H7 (cell line): ENCODE data around the gene EYS. TPM values are rescaled to one million over a fixed set of nuclear protein-coding genes. Genes with fewer than 3 reads are reported as not detected.

ENCODE experiments used
- DNase-seq: peaks from one replicate; pipeline ENCODE4 v3.0.0; 2012
- H3K27me3 ChIP-seq: 2 replicates; pipeline ENCODE4 v1.6.0; 2011; ENCODE audit warnings: mild to moderate bottlenecking, low read length; ENCODE audit not compliant: control insufficient read depth, insufficient read depth
- H3K36me3 ChIP-seq: replicated peaks from 2 replicates; pipeline ENCODE4 v1.5.1; 2011; ENCODE audit warnings: low read length; ENCODE audit not compliant: control insufficient read depth, insufficient read depth
- H3K4me3 ChIP-seq: 2 replicates; pipeline ENCODE4 v1.5.1; 2011; ENCODE audit warnings: low read depth, mild to moderate bottlenecking, control low read depth, low read length, moderate library complexity; ENCODE audit not compliant: insufficient read depth
- total RNA-seq: library from RNA; depleted of rRNA; stranded (reverse); fragments of >200 nt; shearing (Covaris generic); gene quantifications from 2 replicates; pipeline ENCODE4 v1.2.3, GENCODE V29; 2014

The EYS gene
- total RNA-seq, 1 experiment from 2014 or later, result 0.10 TPM

DNA sequence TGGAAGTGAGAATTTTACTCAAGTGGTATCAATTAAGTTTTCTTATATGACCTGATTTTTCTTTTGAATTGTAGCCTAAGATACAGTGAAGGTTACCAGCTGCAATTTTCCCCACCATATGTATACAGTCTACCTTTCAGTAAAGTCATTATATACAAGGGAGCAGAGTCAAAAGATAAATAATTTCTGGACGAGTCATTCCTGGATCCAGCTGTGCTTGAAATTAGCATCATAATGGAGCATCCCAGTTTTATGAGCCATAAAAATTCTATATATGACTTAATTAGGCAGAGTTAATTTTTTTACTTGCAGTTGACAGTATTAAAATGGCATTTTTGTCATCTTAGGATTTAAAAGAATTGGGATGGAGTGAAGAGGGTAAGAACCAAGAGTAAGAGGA, 1063.0 kb downstream of the EYS start:
- H3K4me3 ChIP-seq, result no peak overlapping the region
- DNase-seq, result no peak
- no peaks in the 10 kb centered on the region for H3K36me3 ChIP-seq
- no peaks in the 10 kb centered on the region for H3K27me3 ChIP-seq

DNA sequence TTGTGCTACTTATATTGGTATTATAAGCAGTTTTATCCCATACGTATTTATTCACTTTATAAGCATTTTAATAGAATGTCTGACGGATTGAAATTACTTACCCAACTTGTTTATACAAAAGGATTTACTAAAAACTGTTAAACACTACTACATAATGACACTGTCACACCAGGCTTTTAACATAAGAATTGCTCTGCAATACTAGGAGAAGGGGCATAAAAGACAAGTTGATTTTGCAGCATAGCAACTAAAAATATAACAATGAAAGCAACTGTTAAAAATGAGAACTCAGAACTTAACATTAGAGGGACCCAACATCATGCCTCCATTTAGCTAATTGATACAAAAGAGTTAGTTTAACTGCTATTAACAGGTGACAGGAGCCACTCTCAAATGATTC, 1076.1 kb downstream of the EYS start:
- no peak overlapping the region for H3K4me3 ChIP-seq
- H3K36me3 ChIP-seq, result no peaks in the 10 kb centered on the region
- H3K27me3 ChIP-seq, result no peaks in the 10 kb centered on the region
- DNase-seq, result no peak

DNA sequence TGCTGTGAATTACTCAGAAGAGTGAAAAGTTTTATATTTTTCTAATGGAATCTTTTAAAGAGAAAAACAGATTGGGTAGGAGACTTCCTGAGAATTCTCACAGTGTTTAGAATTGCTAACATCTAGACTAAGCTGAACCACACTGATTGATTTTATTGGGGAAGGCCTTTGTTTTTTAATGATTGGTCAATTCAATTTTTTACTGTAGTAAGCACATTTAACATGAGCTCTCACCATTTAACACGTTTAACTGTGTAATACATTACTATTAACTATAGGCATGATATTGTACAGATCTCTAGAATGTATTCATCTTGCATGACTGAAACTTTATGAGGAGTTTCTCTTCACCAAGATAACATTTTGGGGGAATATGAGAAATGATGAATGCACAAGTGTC, 1084.1 kb downstream of the EYS start:
- DNase-seq, result no peak
- Histone ChIP-seq H3K36me3 (no peaks in the 10 kb centered on the region), H3K4me3 (no peak overlapping the region), H3K27me3 (no peaks in the 10 kb centered on the region)

DNA sequence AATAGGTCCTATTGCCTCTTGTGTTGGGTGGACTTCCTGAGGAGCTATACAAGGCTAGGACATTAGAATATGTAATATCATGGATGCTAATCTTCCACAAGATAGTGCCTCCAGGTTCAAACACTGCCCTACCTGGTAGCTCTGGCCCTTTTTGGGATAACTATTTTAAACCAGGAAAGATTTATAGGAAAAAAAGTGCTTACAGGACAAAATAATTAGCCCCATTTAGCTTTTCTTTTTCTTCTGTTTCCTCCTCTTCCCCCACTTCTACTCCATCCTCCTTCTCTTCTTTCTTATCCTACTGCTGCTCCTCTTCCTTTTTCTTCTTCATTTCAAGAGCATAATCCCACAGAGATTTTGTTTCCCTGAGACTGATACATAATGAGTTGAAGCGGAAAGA, 1104.0 kb downstream of the EYS start:
- Histone ChIP-seq H3K36me3 (no peaks in the 10 kb centered on the region), H3K27me3 (no peaks in the 10 kb centered on the region), H3K4me3 (no peak overlapping the region)
- DNase-seq, result no peak

DNA sequence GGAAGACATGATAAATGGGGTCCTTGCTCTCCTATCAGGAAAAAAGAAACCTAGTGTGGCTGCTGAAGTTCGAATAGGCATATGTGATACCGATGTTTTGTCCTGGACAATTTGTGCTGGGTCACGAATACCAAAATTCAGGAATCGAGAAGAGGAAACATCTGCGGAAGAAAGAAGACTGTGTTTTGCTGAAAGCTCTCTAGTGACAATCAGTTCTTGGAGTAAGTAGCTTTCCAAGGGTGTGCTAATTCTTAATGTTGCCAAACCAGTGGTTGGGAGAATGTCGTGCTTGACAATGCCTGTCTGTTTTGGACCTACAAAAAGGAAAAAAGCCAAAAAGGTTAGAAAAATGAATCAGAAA, 1115.4 kb downstream of the EYS start:
- H3K4me3 ChIP-seq, result no peak overlapping the region
- no peaks in the 10 kb centered on the region for H3K36me3 ChIP-seq
- DNase-seq, result no peak
- no peaks in the 10 kb centered on the region for H3K27me3 ChIP-seq

DNA sequence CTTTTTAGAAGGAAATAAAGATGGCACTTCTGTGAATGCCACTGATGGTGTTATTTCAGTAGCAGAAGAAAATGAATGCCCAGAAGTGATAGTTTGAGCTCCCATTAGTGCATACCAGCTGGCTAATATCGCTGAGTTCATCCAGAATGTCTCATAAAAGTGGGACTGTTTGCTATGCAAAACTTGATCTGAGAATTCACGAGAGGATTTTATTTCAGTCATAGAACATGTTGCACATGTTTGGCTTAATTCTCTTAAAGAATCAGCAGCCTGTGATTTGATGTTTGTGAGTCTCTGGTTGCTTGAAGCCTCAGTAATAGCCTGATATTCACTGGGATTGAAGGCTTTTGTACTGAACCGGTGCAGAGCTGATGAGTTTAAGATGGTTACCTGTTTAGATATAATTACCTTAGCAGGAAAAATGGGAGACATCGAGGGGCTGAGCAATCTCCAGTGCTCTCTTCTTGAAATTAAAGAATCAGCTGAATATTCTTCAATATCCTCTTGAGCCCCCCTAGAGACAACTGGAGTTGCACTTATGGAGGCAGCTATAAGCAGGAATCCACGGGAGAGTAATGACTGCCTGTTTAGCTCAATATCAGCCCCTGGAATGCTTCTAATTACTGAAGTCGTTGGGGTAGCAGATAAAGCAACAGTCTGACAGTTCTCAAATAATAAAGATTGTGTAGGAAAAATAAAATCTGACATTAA, 1115.9 kb downstream of the EYS start:
- Histone ChIP-seq H3K36me3 (no peaks in the 10 kb centered on the region), H3K4me3 (no peak overlapping the region), H3K27me3 (no peaks in the 10 kb centered on the region)
- no peak for DNase-seq

DNA sequence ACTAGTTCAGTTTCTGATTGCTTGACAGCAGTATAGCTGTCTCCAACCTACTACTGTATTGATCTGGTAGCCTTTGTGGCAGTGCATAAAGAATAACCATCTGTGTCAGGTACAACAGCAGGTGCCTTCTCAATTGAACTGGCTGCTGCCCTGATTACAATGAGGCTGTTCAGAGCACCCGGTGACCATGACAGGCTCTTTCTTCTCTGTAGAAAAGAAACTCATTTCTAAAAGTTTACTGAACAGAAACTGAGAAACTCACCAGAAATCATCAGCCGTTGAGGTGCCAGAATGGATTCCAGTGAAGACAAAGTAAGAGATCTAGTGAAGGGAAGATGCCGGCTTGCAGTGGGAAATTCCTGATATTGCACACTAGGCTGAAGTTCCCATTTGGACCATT, 1117.1 kb downstream of the EYS start:
- Histone ChIP-seq H3K36me3 (no peaks in the 10 kb centered on the region), H3K27me3 (no peaks in the 10 kb centered on the region), H3K4me3 (no peak overlapping the region)
- no peak for DNase-seq

DNA sequence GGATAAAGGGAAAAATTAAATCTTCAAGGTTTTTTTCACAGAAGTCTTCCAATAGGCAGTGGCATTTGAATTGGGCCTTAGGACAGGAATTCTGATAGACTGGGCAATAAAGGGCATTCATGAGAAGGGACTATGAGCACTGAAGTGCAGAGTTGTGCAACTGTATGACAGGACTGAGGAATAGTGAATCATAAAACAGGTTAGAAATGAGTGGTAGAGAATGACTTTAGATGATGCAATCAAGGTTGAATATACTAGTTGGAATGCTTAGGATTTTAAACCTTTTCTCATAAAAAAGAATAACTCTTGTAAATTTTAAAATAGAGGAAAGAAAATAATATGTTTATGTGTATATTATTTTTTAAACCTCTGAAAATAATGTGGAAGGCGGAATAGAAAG, 1126.7 kb downstream of the EYS start:
- DNase-seq, result no peak
- H3K4me3 ChIP-seq, result no peak overlapping the region
- H3K27me3 ChIP-seq, result no peaks in the 10 kb centered on the region
- no peaks in the 10 kb centered on the region for H3K36me3 ChIP-seq

DNA sequence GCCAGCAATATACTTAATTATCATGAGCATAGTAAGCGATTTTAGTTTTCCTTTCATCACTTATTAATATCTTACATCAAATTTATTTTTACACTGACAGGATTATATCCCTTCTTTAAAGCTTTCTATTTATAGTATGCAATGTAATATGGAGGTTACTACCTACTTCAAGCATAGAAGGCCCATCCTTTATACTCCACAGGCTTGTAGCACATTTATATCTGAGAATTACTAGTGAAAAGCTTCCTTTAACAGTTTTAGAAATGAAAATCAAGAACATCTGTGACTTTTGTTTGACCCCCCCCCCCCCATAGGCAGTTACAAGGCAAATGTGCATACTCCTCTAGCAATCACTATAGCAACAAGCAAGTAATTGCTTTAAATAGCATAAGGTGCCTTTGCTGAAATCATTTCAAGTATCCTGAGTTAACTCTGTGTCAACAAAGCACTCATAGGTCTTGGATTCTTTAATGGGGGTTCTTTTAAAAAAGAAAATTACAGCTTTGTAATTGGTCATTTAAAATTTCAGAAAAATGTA, 1153.7 kb downstream of the EYS start:
- Histone ChIP-seq H3K4me3 (no peak overlapping the region), H3K27me3 (no peaks in the 10 kb centered on the region), H3K36me3 (no peaks in the 10 kb centered on the region)
- no peak for DNase-seq

DNA sequence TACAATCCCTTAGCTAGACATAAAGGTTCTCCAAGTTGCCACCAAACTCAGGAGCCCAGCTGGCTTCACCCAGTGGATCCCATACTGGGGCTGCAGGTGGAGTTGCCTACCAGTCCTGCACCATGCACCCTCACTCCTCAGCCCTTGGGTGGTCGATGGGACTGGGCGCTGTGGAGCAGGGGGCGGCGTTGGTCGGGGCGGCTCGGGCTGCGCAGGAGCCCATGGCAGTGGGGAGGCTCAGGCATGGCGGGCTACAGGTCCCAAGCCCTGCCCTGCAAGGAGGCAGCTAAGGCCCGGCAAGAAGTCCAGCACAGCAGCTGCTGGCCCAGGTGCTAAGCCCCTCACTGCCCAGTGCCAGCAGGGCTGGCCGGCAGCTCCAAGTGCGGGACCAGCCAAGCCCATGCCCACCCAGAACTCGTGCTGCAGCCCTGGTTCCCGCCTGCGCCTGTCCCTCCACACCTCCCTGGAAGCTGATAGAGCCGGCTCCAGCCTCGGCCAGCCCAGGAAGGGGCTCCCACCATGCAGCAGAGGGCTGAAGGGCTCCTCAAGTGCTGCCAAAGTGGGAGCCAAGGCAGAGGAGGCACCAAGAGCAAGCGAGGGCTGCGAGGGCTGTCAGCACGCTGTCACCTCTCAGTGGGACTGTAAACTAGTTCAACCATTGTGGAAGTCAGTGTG, 1159.3 kb downstream of the EYS start:
- no peak for DNase-seq
- Histone ChIP-seq H3K27me3 (no peaks in the 10 kb centered on the region), H3K4me3 (no peak overlapping the region), H3K36me3 (no peaks in the 10 kb centered on the region)

DNA sequence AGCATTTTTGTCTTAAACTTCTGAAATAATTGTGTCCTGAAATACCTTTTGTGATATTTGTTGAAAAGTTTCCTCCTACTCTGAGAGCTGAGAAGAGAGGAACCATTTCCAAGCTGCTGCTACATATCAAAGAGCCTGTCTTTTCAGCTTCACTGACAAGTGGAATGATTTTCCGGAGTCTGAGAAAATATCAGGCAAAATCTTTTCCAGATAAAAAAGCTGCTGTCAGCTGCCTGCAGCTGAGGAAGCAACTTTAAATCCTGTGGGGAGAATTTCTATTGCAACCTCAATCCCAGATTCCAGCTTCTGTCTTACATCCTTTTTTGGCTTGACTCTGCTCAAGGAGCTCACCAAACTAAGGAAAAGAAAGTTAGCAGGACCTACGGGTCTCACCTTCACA, 1167.1 kb downstream of the EYS start:
- no peaks in the 10 kb centered on the region for H3K36me3 ChIP-seq
- DNase-seq, result no peak
- H3K4me3 ChIP-seq, result no peak overlapping the region
- no peaks in the 10 kb centered on the region for H3K27me3 ChIP-seq

DNA sequence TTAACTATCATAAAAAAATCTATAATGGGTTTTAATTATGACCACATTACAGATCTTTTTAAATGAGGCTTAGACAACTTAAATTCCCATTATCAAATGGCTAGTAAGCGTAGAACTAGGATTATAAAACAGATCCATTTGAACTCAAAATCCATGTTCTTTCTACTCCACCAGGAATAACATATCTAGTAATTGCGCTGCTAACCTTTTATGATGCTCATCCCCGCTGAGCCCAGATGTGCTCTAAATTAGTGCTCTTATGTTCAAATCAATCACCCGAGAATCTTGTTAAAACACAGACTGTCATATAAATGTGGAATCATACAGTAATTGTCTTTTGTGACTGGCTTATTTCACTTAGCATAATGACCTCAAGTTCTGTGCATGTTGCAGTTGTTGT, 1168.3 kb downstream of the EYS start:
- no peak overlapping the region for H3K4me3 ChIP-seq
- no peak for DNase-seq
- no peaks in the 10 kb centered on the region for H3K27me3 ChIP-seq
- no peaks in the 10 kb centered on the region for H3K36me3 ChIP-seq

DNA sequence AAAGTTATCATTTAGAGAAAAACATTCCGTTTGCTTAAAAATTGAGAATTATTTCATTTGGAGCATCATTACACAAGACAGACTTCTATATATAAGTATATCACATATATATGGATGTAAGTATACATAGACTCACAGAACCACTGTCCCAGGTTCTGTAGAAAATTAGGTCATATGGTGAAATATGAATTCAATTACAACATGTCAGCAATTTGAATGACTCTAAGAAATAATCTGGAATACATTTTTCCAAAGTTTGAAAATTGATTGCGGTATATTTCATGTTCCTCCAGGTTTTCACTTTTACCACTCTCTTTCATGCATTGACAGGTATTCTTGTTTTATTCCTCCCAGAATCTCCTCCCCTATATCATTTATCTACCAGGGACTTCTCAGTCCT, 1179.1 kb downstream of the EYS start:
- DNase-seq, result no peak
- Histone ChIP-seq H3K27me3 (no peaks in the 10 kb centered on the region), H3K4me3 (no peak overlapping the region), H3K36me3 (no peaks in the 10 kb centered on the region)

DNA sequence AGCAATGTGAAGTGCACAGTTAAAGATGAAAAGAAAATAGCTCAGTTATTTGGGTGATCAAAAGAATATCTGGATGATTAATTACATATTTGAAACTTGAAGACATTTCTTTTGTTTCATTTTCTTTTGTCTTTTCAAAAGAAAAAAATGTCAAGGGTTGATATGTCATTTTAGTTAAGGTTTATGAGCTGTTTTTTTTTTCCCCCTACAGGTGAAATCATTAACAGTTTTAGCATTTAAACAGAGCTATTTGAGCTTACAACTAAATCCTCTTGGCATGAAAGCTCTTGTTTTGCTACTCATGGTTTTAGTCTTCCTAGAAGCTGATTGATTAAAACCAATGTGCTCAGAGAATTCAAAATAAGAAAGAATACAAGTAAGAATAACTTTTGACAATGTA, 1184.2 kb downstream of the EYS start:
- Histone ChIP-seq H3K36me3 (no peaks in the 10 kb centered on the region), H3K4me3 (no peak overlapping the region), H3K27me3 (no peaks in the 10 kb centered on the region)
- no peak for DNase-seq

DNA sequence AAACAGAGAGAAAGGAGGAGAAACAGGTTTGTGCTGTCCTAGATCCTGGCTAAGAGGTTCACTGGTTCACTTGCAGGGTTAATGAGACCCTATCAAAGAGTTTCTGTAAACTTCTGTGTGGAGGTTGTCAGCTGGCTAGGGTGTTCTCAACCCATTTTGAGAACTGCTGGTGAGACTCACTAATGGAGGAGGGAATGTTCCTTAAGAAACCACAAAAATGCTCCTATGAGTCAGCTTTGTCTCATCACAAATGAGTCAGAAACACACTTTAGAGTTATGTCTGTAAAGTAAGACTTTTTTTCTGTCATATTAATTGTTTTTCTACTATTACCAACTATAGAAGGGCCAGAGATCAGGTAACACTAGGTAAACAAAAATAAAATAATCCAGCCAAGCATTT, 1187.0 kb downstream of the EYS start:
- Histone ChIP-seq H3K36me3 (no peaks in the 10 kb centered on the region), H3K27me3 (no peaks in the 10 kb centered on the region), H3K4me3 (no peak overlapping the region)
- no peak for DNase-seq
